Endodermal cell (in vitro differentiated cells): ENCODE measurements around the gene B4GALT3. TPM values are rescaled to one million over a fixed set of nuclear protein-coding genes. Genes with fewer than 3 reads are reported as not detected.

Source experiments
- DNase-seq: peaks from one replicate; pipeline ENCODE4 v3.0.0-alpha.2; 2017
- H3K27ac ChIP-seq: 2 replicates; pipeline ENCODE4 v1.5.1; 2013; ENCODE audit warnings: mild to moderate bottlenecking, low read depth, low read length, moderate library complexity
- H3K27me3 ChIP-seq: 2 replicates; pipeline ENCODE4 v1.6.1; 2013; ENCODE audit warnings: mild to moderate bottlenecking, low read length, moderate library complexity; ENCODE audit not compliant: insufficient read depth, control insufficient read depth, poor library complexity, severe bottlenecking
- H3K36me3 ChIP-seq: 2 replicates; pipeline ENCODE4 v1.7.0; 2013; ENCODE audit warnings: mild to moderate bottlenecking, low read length, moderate library complexity; ENCODE audit not compliant: control insufficient read depth, insufficient read depth
- H3K4me1 ChIP-seq: one replicate; pipeline ENCODE4 v1.7.0; 2013; ENCODE audit warnings: low read length; ENCODE audit not compliant: control insufficient read depth, insufficient read depth
- H3K4me3 ChIP-seq: 2 replicates; pipeline ENCODE4 v1.5.1; 2013; ENCODE audit warnings: mild to moderate bottlenecking, low read length, moderate library complexity
- H3K9ac ChIP-seq: 2 replicates; pipeline ENCODE4 v1.6.1; 2013; ENCODE audit warnings: mild to moderate bottlenecking, low read length, moderate library complexity; ENCODE audit not compliant: poor library complexity, severe bottlenecking; ENCODE audit errors: extremely low read depth
- H3K9me3 ChIP-seq: 2 replicates; pipeline ENCODE4 v1.6.1; 2013; ENCODE audit warnings: mild to moderate bottlenecking, low read length, moderate library complexity; ENCODE audit not compliant: control insufficient read depth
- H3K27ac Mint-ChIP-seq: 2 replicates; pipeline ENCODE4 v1.8.0; 2020; ENCODE audit warnings: mixed read lengths
- H3K27me3 Mint-ChIP-seq: 2 replicates; pipeline ENCODE4 v1.8.0; 2021; ENCODE audit warnings: mild to moderate bottlenecking, mixed read lengths; ENCODE audit not compliant: insufficient read depth
- H3K36me3 Mint-ChIP-seq: 2 replicates; pipeline ENCODE4 v1.8.0; 2020; ENCODE audit warnings: low read depth, mixed read lengths
- H3K4me1 Mint-ChIP-seq: 2 replicates; pipeline ENCODE4 v1.8.0; 2020; ENCODE audit warnings: mixed read lengths
- H3K4me3 Mint-ChIP-seq: 2 replicates; pipeline ENCODE4 v1.8.0; 2020; ENCODE audit warnings: mild to moderate bottlenecking, moderate library complexity, mixed read lengths
- H3K9me3 Mint-ChIP-seq: 2 replicates; pipeline ENCODE4 v1.8.0; 2020; ENCODE audit warnings: mild to moderate bottlenecking, mixed read lengths
- WGBS, 2 experiments: methylation state at CpG; one replicate each; pipeline versions ENCODE4 v1.1.5 to v1.1.7; 2013; ENCODE audit warnings: missing lambda C conversion rate in 2 of 2, mixed read lengths in 1 of 2; ENCODE audit not compliant: insufficient coverage in 1 of 2, insufficient read length in 1 of 2; 5-methylcytosine and 5-hydroxymethylcytosine counted together
- total RNA-seq, 2 donors: library from RNA; stranded (reverse); fragmentation: NEBNext Ultra II Directional in 1 of 2; extraction: Animal tissue kit (Norgen Biotek cat#: 25700) in 1 of 2; gene quantifications; 2 replicates in 1 of 2; 3 replicates in 1 of 2; pipeline ENCODE4 v1.2.1, GENCODE V29; 2021
- TF ChIP-seq, protein P1 (sequence below): fragments of 200-600 bp; sonication (generic); conservative IDR thresholded peaks from 2 replicates; pipeline ENCODE4 v1.5.0; 2021; ENCODE audit warnings: antibody characterized with exemption, mild to moderate bottlenecking

The B4GALT3 gene
- total RNA-seq, 2 donors from 2014 or later: 30.4 to 37.9 TPM

DNA sequence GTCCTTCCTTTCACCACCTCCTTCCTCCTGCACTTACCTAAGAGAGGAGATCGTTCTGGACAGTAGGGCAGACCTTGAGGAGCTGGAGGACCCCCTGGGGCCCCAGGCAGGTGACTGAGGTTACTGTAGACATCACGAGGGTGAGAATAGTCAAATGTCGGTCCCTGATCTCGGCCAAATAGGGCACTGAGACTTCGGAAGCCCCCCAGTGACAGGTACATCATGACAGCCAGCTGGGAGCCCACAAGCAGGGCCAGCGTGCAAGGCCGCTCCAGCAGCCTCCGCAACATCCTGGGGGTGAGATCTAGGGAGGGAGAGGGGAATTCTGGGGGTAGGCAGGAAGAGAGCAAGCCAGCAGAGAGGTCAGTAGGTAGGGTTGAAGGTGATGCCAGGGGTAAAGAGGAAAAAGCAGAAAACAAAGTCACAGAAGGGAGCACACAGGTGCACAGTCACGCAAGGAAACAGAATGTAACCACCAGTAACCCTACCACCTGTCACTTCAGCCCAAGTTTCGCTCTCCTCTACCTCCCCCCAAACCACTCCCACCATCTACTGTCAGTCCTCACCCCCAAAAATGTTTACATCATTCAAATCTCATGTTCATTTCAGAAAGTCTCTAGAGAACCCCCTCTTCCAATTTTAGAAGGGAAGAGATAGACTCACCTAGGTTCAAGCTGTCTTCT lies 1.4 kb downstream of the B4GALT3 start:
- no peaks in the 10 kb centered on the region for H3K9me3 Mint-ChIP-seq
- H3K36me3 ChIP-seq: peaks cover 41% of the 10 kb centered on the region
- peaks cover 4% of the 10 kb centered on the region for H3K4me1 ChIP-seq
- H3K9me3 ChIP-seq: no peaks in the 10 kb centered on the region
- TF ChIP-seq, protein P1, sequence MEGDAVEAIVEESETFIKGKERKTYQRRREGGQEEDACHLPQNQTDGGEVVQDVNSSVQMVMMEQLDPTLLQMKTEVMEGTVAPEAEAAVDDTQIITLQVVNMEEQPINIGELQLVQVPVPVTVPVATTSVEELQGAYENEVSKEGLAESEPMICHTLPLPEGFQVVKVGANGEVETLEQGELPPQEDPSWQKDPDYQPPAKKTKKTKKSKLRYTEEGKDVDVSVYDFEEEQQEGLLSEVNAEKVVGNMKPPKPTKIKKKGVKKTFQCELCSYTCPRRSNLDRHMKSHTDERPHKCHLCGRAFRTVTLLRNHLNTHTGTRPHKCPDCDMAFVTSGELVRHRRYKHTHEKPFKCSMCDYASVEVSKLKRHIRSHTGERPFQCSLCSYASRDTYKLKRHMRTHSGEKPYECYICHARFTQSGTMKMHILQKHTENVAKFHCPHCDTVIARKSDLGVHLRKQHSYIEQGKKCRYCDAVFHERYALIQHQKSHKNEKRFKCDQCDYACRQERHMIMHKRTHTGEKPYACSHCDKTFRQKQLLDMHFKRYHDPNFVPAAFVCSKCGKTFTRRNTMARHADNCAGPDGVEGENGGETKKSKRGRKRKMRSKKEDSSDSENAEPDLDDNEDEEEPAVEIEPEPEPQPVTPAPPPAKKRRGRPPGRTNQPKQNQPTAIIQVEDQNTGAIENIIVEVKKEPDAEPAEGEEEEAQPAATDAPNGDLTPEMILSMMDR: no peak
- H3K9ac ChIP-seq: no peak overlapping the region
- no peaks in the 10 kb centered on the region for H3K27me3 ChIP-seq
- H3K4me3 ChIP-seq: peak overlapping the region; percentile 96
- H3K4me1 Mint-ChIP-seq: peaks cover 14% of the 10 kb centered on the region
- no peaks in the 10 kb centered on the region for H3K27me3 Mint-ChIP-seq
- no peak for DNase-seq
- H3K27ac Mint-ChIP-seq: no peak overlapping the region
- H3K27ac ChIP-seq: no peak overlapping the region
- peak overlapping the region; percentile 97 for H3K4me3 Mint-ChIP-seq
- WGBS, 2 experiments: 91 to 93% methylated on average over 5 to 10 of the region's 10 CpGs
- peaks cover 37% of the 10 kb centered on the region for H3K36me3 Mint-ChIP-seq

DNA sequence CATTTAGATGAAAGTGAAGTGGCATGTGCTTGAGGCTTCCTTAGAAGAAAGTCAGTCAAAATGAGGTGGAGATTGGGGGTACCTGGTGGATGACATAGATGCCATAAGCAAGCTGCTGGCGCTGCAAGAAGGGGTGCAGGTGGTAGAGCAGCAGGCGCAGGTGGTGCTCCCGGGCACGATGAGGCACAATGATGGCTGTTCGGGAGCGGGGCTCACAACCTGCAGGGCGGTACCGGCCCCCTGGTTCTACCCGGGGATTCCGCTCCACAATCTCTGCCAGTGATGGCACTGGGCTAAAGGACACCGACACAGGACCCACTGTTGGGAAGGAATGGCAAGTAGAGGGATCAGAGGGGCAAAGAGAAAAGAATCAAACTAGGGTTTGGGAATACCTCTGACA lies 2.4 kb downstream of the B4GALT3 start:
- H3K9me3 ChIP-seq: no peaks in the 10 kb centered on the region
- no peaks in the 10 kb centered on the region for H3K27me3 Mint-ChIP-seq
- 95 to 100% methylated on average over 6 to 11 of the region's 11 CpGs for WGBS, 2 experiments
- H3K27ac ChIP-seq: no peak overlapping the region
- no peaks in the 10 kb centered on the region for H3K9me3 Mint-ChIP-seq
- no peak overlapping the region for H3K27ac Mint-ChIP-seq
- no peak overlapping the region for H3K4me3 ChIP-seq
- H3K4me1 Mint-ChIP-seq: peaks cover 14% of the 10 kb centered on the region
- H3K36me3 Mint-ChIP-seq: peaks cover 40% of the 10 kb centered on the region
- peaks cover 46% of the 10 kb centered on the region for H3K36me3 ChIP-seq
- H3K9ac ChIP-seq: no peak overlapping the region
- H3K27me3 ChIP-seq: no peaks in the 10 kb centered on the region
- H3K4me3 Mint-ChIP-seq: no peak overlapping the region
- DNase-seq: no peak
- peaks cover 4% of the 10 kb centered on the region for H3K4me1 ChIP-seq
- TF ChIP-seq, protein P1: no peak

DNA sequence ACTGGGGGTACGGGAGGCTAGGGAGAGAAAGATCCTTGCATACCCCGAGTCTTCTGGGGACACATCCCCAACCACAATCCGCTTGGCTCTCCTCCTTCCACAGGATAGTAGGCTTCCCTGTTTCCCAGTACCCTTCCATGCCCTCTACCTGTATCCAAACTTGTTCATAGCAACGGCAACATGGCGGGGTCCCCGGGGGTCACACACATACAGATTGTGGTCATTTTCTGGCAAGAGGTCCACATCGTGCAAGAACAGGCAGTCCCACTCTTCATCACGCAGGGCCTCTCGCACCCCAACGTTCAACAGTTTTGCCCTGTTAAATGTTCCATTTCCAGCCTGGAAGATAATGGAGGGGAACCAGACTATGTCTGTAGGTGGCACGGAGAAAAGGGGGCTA lies 3.6 kb downstream of the B4GALT3 start:
- Mint-ChIP-seq H3K4me1 (peaks cover 14% of the 10 kb centered on the region), H3K9me3 (no peaks in the 10 kb centered on the region), H3K4me3 (no peak overlapping the region), H3K27ac (no peak overlapping the region), H3K36me3 (peaks cover 47% of the 10 kb centered on the region), H3K27me3 (no peaks in the 10 kb centered on the region)
- Histone ChIP-seq H3K27ac (no peak overlapping the region), H3K36me3 (peaks cover 58% of the 10 kb centered on the region), H3K27me3 (no peaks in the 10 kb centered on the region), H3K9ac (no peak overlapping the region), H3K4me1 (peaks cover 4% of the 10 kb centered on the region), H3K4me3 (no peak overlapping the region), H3K9me3 (no peaks in the 10 kb centered on the region)
- TF ChIP-seq, protein P1: no peak
- WGBS, 2 experiments: 96 to 97% methylated on average over 5 to 11 of the region's 11 CpGs
- DNase-seq: no peak
